Epithelial cell of prostate (primary cell): ENCODE results near the gene CXCR5.
"Not testable (repeated sequence)": the region's sequence is repeated elsewhere in the genome, so short reads cannot be mapped to it uniquely, and the experiment has no call there.

Source experiments
- DNase-seq: peaks from one replicate; pipeline ENCODE4 v3.0.0-alpha.2; 2011; ENCODE audit warnings: low read depth, low spot score
- H3K27ac ChIP-seq: fragments of 450-650 bp; 2 replicates; pipeline ENCODE4 v1.5.1; 2017; ENCODE audit warnings: mild to moderate bottlenecking

Gene CXCR5, protein sequence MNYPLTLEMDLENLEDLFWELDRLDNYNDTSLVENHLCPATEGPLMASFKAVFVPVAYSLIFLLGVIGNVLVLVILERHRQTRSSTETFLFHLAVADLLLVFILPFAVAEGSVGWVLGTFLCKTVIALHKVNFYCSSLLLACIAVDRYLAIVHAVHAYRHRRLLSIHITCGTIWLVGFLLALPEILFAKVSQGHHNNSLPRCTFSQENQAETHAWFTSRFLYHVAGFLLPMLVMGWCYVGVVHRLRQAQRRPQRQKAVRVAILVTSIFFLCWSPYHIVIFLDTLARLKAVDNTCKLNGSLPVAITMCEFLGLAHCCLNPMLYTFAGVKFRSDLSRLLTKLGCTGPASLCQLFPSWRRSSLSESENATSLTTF

GRCh38 chr11:118883368-118884071 lies at the start of gene CXCR5:
TSS of gene CXCR5 (plus strand) at chr11:118883892. CDS start at chr11:118883942, 50 bp downstream.
- no peak for DNase-seq
- no peak within 1 kb of the TSS for H3K27ac ChIP-seq

DNA sequence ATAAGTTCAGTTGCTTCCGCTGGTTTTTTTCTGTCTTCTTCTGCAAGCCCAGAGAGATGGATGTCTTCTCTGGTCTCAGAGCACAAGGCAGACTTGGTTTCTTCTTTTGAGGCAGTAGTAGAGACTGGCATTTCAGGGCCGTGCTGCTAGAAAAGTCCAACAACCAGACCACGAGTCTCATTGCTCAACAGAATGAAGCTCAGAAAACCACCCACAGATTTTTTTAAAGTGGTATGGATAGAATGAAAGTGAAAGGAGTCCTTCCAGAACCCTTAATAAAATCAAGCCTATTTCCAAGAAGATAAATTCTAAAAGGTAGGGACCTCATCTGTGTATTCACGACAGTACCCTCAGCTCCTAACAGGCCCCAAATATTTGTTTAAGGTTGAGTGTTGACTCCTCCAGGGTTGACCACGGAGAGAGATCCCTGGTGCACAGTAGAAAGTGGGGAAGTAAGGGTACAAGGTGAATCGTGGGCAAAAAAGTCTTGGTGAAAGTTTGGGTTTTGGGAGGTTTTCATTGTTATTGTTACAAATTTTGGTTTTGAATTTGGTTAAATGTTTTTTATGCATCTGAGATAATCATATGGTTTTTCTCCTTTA lies 49.2 kb upstream of the CXCR5 start:
- no peak overlapping the region for H3K27ac ChIP-seq
- no peak for DNase-seq

DNA sequence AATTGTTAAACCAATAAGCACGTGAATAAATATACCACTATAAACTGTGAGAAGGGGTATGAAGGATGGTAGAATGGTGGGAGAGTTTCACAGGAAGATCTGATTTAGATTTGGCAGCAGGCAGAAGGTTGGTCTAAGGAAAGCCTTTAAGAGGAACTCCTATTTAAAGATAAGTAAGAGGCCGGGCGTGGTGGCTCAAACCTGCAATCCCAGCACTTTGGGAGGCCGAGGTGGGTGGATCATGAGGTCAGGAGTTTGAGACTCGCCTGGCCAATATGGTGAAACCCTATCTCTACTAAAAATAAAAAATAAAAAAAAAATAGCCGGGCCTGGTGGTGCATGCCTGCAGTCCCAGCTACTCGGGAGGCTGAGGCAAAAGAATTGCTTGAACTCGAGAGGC lies 45.8 kb upstream of the CXCR5 start:
- DNase-seq = no peak
- H3K27ac ChIP-seq = no peak overlapping the region

DNA sequence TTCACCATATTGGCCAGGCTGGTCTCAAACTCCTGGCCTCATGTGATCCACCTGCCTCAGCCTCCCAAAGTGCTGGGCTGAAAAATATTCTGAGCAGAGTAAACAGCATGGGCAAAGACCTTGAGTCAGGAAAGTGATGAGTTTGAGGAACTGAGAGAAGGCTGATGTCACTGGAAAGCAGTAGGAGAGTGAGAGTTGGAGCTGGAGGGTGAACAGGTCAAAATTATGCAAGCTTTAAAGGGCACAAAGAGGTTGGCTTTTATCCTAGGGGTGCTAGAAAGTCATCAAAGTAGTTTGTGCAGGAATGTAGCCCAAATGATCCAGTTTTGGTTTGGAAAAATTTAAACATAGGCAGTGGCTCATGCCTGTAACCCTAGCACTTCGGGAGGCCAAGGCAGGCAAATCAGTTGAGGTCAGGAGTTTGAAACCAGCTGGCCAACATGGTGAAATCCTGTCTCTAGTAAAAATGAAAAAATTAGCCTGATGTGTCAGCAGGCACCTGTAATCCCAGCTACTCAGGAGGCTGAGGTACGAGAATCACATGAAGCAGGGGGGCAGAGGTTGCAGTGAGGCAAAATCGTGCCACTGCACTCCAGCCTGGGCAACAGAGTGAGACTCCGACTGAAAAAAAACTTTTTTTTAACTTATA lies 44.7 kb upstream of the CXCR5 start:
- no peak overlapping the region for H3K27ac ChIP-seq
- no peak for DNase-seq

DNA sequence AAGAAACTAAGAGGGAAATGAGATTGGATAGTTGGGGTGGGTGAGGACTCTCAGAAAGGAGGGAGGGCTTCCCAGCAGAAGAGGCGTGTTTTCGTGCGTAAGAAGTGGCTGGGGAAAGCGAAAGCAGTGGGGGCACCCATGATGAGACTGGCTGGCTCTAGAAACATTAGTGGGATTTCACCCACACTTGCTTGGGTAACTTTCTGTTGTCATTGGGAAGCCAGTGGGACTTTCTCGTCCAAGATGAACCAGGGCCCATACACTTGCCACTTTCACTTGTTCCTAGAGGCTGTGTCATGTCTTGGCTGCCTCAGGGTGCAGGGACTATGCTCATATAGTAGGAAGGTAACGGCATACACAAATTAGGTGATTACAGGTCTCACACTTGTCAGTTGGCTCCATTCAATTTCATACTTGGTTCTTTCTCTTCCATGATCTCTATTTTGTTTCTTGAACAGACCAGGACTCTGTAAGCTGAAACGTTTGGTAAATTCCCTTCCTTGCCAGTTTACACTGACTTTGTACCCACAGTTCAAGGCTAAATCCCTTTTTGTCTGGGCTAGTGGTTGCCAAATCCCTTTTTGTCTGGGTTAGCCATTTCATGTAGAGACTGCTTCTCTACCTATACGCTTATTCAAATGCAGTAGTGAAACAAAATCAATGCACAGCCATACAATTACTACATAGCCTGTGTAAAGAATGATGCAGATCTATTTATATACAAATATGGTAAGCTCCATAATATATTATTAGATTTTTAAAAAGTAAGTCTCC lies 42.0 kb upstream of the CXCR5 start:
- DNase-seq = no peak
- no peak overlapping the region for H3K27ac ChIP-seq

- H3K27ac ChIP-seq = no peak overlapping the region
- no peak for DNase-seq
Observed at GRCh38 chr11:118842369-118842768, 41.3 kb upstream of the CXCR5 start.

GRCh38 chr11:118842843-118843242 lies 40.8 kb upstream of the CXCR5 start:
- DNase-seq, H3K27ac ChIP-seq: not testable (repeated sequence)

GRCh38 chr11:118843565-118843964 lies 40.1 kb upstream of the CXCR5 start:
- DNase-seq = no peak
- H3K27ac ChIP-seq = no peak overlapping the region

DNA sequence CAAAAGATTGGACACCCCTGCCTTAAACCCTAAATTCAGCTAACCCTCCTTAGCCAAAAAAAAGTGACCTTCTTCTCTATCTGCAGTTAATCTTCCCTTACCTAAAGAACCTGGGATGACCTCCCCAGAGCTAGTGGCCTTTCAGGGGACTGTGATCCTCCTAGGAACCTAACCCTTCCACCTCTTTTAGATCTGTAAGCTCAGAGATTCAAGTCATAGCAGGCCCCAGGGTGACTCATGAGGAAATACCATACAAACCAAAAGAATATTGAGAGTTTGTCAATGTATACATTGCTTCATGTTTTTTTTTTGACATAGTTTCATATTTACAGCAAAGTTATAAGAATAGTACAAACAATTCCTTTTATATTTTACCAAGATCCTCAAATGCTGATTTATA lies 38.3 kb upstream of the CXCR5 start:
- peak; percentile 31 for DNase-seq

DNA sequence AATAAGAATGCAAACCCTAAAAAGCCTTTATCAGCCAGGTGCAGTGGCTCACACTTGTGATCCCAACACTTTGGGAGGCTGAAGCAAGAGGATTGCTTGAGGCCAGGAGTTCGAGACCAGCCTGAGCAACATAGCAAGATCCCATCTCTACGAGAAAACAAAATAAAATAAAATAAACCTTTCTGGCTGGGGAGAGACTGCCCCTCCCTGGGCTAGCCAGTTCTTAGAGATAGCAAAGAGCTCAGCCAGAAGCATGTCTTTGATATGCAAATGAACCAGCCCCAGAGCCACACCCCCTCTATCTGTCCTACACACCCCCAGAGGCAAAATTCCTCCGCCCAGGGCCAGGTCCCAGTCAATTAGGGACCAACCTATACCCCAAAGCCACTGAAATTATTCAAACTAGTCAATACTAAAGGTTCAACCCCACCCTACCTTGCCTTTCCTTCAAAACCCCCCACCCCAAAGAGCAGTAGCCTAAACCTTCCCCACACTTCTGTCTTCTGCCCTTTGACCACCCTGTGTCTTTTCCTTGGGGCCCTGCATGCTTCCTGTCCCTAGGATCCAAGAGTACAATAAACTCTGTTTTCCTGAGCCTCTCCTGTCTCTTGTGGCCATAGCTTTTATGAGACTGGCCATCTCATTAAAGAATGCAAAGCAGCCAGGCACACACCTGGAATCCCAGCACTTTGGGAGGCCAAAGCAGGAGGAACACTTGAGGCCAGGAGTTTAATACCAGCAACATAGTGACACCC lies 37.3 kb upstream of the CXCR5 start:
- no peak for DNase-seq
- H3K27ac ChIP-seq = peak overlapping the region; percentile 85

More for the DNA sequence above, 38.3 kb upstream of the CXCR5 start:
- peak overlapping the region; percentile 85 for H3K27ac ChIP-seq

- no peak for DNase-seq
- H3K27ac ChIP-seq = no peak overlapping the region
Observed at GRCh38 chr11:118849825-118850224, 33.9 kb upstream of the CXCR5 start.

DNA sequence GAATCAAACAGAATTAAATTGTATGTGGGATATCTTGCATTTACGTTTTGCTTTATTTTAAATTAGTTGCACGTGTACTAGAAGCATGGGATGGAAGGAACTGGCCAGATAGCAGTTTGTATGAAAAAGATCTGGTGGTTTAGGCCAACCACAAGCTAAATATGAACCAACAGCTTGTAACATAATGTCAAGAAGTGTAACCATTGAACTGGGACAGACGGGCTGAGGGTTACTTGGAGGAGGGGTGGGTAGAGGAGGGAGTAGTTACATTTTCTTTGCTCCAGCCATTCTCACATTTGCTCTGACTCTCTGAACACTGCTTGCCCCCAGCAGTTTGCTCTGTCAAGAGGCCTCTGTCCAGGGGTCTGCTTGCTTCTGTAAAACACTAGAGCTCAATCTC lies 31.7 kb upstream of the CXCR5 start:
- no peak for DNase-seq
- H3K27ac ChIP-seq = no peak overlapping the region

GRCh38 chr11:118853678-118854077 lies 30.0 kb upstream of the CXCR5 start:
- DNase-seq = no peak
- no peak overlapping the region for H3K27ac ChIP-seq

- H3K27ac ChIP-seq = no peak overlapping the region
- DNase-seq = no peak
Observed at GRCh38 chr11:118856314-118856713, 27.4 kb upstream of the CXCR5 start.

GRCh38 chr11:118857385-118857784 lies 26.3 kb upstream of the CXCR5 start:
- DNase-seq = no peak
- H3K27ac ChIP-seq = no peak overlapping the region

GRCh38 chr11:118859973-118860372 lies 23.7 kb upstream of the CXCR5 start:
- H3K27ac ChIP-seq = no peak overlapping the region
- DNase-seq = no peak

DNA sequence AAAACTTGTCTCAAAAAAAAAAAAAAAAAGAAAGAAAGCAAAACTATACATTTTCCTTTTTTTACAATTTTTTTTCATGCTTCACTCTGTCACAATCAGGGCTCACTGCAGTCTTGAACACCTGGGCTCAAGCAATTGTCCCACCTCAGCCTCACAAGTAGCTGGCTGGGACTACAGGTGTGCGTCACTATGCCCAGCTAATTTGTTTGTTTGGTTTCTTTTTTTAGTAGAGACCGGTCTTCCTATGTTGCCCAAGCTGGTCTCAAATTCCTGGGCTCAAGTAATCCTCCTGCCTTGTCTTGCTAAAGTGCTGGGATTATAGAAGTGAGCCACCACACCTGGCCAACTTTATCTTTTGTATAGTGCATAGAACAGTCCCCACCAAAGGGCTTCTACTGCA lies 15.0 kb upstream of the CXCR5 start:
- DNase-seq = no peak
- no peak overlapping the region for H3K27ac ChIP-seq

- H3K27ac ChIP-seq = no peak overlapping the region
- DNase-seq = no peak
Observed at GRCh38 chr11:118870396-118871343, 13.0 kb upstream of the CXCR5 start.
